K562 (cell line): ENCODE measurements around the gene TSPOAP1. TPM values are rescaled to one million over a fixed set of nuclear protein-coding genes. Genes with fewer than 3 reads are reported as not detected.

Experiments
- ATAC-seq: fragments of 200-7000 bp; cut with Tn5 transposase; 3 replicates; pipeline ENCODE4 v1.9.1; 2020; ENCODE audit warnings: moderate library complexity
- BruUV-seq: library from RNA; stranded (reverse); fragments of 400-500 nt; replicated peaks from 2 replicates; lab custom pipeline; 2021; lab: Mats Ljungman, UMichigan
- CTCF ChIA-PET: fragments of 300-600 bp; formaldehyde crosslinking; extraction: SDS; loops from one replicate; lab custom pipeline; 2021; ENCODE audit warnings: low intra/inter-chr PET ratio; lab: Yijun Ruan, JAX
- POLR2A ChIA-PET: fragments of 300-600, 350-650 bp; sonication (Branson Sonifier 250); formaldehyde crosslinking; extraction: SDS; loops from one replicate; lab custom pipeline; 2021; ENCODE audit warnings: antibody characterized with exemption, inconsistent platforms; lab: Yijun Ruan, JAX
- DNase-seq, 4 experiments: peaks; one replicate each; pipeline versions ENCODE4 v3.0.0 to v3.0.0-alpha.2; 2011 to 2018; ENCODE audit warnings: low spot score in 3 of 4, mixed read lengths in 3 of 4; ENCODE audit errors: extremely low read depth in 1 of 4
- FAIRE-seq: peaks from 2 replicates; lab custom pipeline; 2011; peaks lifted over from hg19 to GRCh38; lab: Jason Lieb, UNC
- H2AFZ ChIP-seq: 2 replicates; pipeline ENCODE4 v1.6.0; 2011; ENCODE audit warnings: low read depth, low read length, control low read depth, inconsistent platforms
- H3K27ac ChIP-seq: fragments of 200-600 bp; 3 replicates; pipeline ENCODE4 v1.8.0; 2011; ENCODE audit warnings: low read depth, mild to moderate bottlenecking, control low read depth, inconsistent platforms, low read length, moderate library complexity, mixed read lengths; ENCODE audit errors: extremely low read depth
- H3K27me3 ChIP-seq, 2 experiments: fragments of 300-600 bp in 1 of 2; 2 replicates in 1 of 2; 3 replicates in 1 of 2; pipeline versions ENCODE4 v1.6.0 to v1.8.0; 2011; ENCODE audit warnings: inconsistent platforms in 2 of 2, low read length in 2 of 2, mild to moderate bottlenecking in 1 of 2, mixed read lengths in 1 of 2, moderate library complexity in 1 of 2; ENCODE audit not compliant: control insufficient read depth in 2 of 2, insufficient read depth in 2 of 2
- H3K36me3 ChIP-seq: fragments of 300-600 bp; 3 replicates; pipeline ENCODE4 v1.8.0; 2011; ENCODE audit warnings: mild to moderate bottlenecking, low read length, inconsistent platforms; ENCODE audit not compliant: control insufficient read depth, insufficient read depth
- H3K4me1 ChIP-seq, 2 experiments: fragments of 200-600 bp in 1 of 2; replicated peaks in 1 of 2; 2 replicates in 1 of 2; 3 replicates in 1 of 2; pipeline versions ENCODE4 v1.5.1 to v1.8.0; 2011; ENCODE audit warnings: inconsistent platforms in 2 of 2, low read length in 2 of 2, mild to moderate bottlenecking in 1 of 2, mixed read lengths in 1 of 2, moderate library complexity in 1 of 2; ENCODE audit not compliant: control insufficient read depth in 2 of 2, insufficient read depth in 2 of 2
- H3K4me2 ChIP-seq: 2 replicates; pipeline ENCODE4 v1.6.1; 2011; ENCODE audit warnings: low read length, control low read depth, inconsistent platforms, mixed read lengths; ENCODE audit not compliant: insufficient read depth
- H3K4me3 ChIP-seq: fragments of 200-600 bp; sonication (generic), shearing (Covaris generic); 2 replicates; pipeline ENCODE4 v1.5.1; 2016; ENCODE audit warnings: control low read depth, inconsistent platforms
- H3K79me2 ChIP-seq: fragments of 200-600 bp; 3 replicates; pipeline ENCODE4 v1.8.0; 2011; ENCODE audit warnings: low read length, inconsistent platforms; ENCODE audit not compliant: control insufficient read depth, insufficient read depth
- H3K9ac ChIP-seq, 2 experiments: 2 replicates each; pipeline versions ENCODE4 v1.6.0 to v1.6.1; 2011; ENCODE audit warnings: low read depth in 2 of 2, low read length in 2 of 2, control low read depth in 1 of 2, inconsistent platforms in 1 of 2, mild to moderate bottlenecking in 1 of 2, mixed read lengths in 1 of 2; ENCODE audit not compliant: insufficient read depth in 1 of 2
- H3K9me1 ChIP-seq: one replicate; pipeline ENCODE4 v1.6.0; 2011; ENCODE audit warnings: inconsistent platforms, mild to moderate bottlenecking, low read length, moderate library complexity; ENCODE audit not compliant: control insufficient read depth, insufficient read depth
- H3K9me3 ChIP-seq: replicated peaks from 2 replicates; pipeline ENCODE4 v1.5.1; 2011; ENCODE audit warnings: low read depth, low read length, inconsistent platforms; ENCODE audit not compliant: control insufficient read depth, insufficient read depth
- H4K20me1 ChIP-seq: replicated peaks from 2 replicates; pipeline ENCODE4 v1.6.1; 2011; ENCODE audit warnings: low read length, inconsistent platforms, mixed read lengths; ENCODE audit not compliant: control insufficient read depth, insufficient read depth
- HNRNPL ChIP-seq: fragments of 200-400 bp; formaldehyde crosslinking; IDR thresholded peaks from 2 replicates; pipeline ENCODE4 v1.6.1; 2017; ENCODE audit warnings: low read depth, mild to moderate bottlenecking, low read length
- PHF8 ChIP-seq: fragments of 200-600 bp; sonication (generic); IDR thresholded peaks from 2 replicates; pipeline ENCODE4 v1.6.1; 2012; ENCODE audit warnings: mixed run types, mild to moderate bottlenecking, inconsistent platforms, low read length, moderate library complexity, borderline replicate concordance
- RBM14 ChIP-seq: fragments of 200-400 bp; formaldehyde crosslinking; IDR thresholded peaks from 2 replicates; pipeline ENCODE4 v1.6.1; 2018; ENCODE audit warnings: low read depth, mild to moderate bottlenecking, low read length, moderate library complexity, borderline replicate concordance; ENCODE audit not compliant: insufficient read depth
- SIX5 ChIP-seq, 2 experiments: IDR thresholded peaks; 2 replicates each; pipeline ENCODE4 v1.6.1; 2011; ENCODE audit warnings: low read length in 2 of 2, borderline replicate concordance in 1 of 2, low read depth in 1 of 2, mild to moderate bottlenecking in 1 of 2, moderate library complexity in 1 of 2; ENCODE audit not compliant: insufficient read depth in 1 of 2
- ZFP1 ChIP-seq: fragments of 450-650 bp; formaldehyde crosslinking; IDR thresholded peaks from 2 replicates; pipeline ENCODE4 v1.4.0; 2020; ENCODE audit warnings: mild to moderate bottlenecking, mixed read lengths
- WGBS: fragments of 100-300 bp; shearing (Covaris generic); methylation state at CpG from one replicate; pipeline ENCODE4 v1.1.6; 2016; ENCODE audit warnings: low coverage, mixed read lengths; ENCODE audit not compliant: insufficient coverage; ENCODE audit errors: missing lambda C conversion rate; 5-methylcytosine and 5-hydroxymethylcytosine counted together
- in situ Hi-C: fragments of 300-500 bp; cut with MboI; formaldehyde crosslinking; loops from 4 replicates; pipeline ENCODE4 v1.15.0; 2018; ENCODE audit warnings: inconsistent platforms, mixed read lengths
- intact Hi-C: fragments of 100-400 bp; cut with micrococcal nuclease; formaldehyde crosslinking; loops from 2 replicates; pipeline ENCODE4 v1.14.2; 2022
- polyA plus RNA-seq, 8 experiments: library from polyadenylated mRNA; depleted of rRNA in 4 of 8; stranded (reverse) in 5 of 8; unstranded in 3 of 8; fragments of >200 nt; fragmentation: Nextera tagmentation in 2 of 8; fragmentation: Illumina TruSeq in 1 of 8; extraction: Ambion mirVana in 2 of 8; extraction: Trizol in 1 of 8; gene quantifications; 2 replicates each; pipeline versions ENCODE4 v1.2.1 to v1.2.3, GENCODE V29; 2011 to 2014; ENCODE audit warnings: inconsistent platforms in 1 of 8, missing spikeins in 1 of 8
- total RNA-seq, 7 experiments: library from RNA; depleted of rRNA in 6 of 7; stranded (reverse); fragments of >200 nt in 6 of 7; fragmentation: Illumina TruSeq in 2 of 7; extraction: Trizol in 2 of 7; gene quantifications; 2 replicates each; pipeline versions ENCODE4 v1.2.1 to v1.2.3, GENCODE V29; 2011 to 2021; ENCODE audit warnings: low replicate concordance in 1 of 7

TSPOAP1 gene
- total and polyA plus RNA-seq, 9 of the 15 experiments (the other 6 are each of a cell fraction or from before 2014, with no cell fraction given), result 0.87 to 3.9 (median 1.8) TPM; not detected in 2

GRCh38 chr17:58310511-58311428, 17.8 kb downstream of the TSPOAP1 start:
- Histone ChIP-seq H2AFZ (no peak overlapping the region), H3K9ac (no peak overlapping the region), H3K4me3 (no peak overlapping the region), H3K27ac (no peak overlapping the region), H3K79me2 (no peaks in the 10 kb centered on the region), H3K4me2 (no peak overlapping the region), H3K9me1 (no peaks in the 10 kb centered on the region), H3K36me3 (no peaks in the 10 kb centered on the region), H3K27me3 (no peaks in the 10 kb centered on the region), H3K9me3 (no peaks in the 10 kb centered on the region), H4K20me1 (no peaks in the 10 kb centered on the region), H3K4me1 (peaks cover 0 to 27% of the 10 kb centered on the region in 2 experiments; a peak in 1 of 5 replicates)
- 59% methylated on average over 20 of the region's 23 CpGs for WGBS
- in situ Hi-C loops, result loop anchor here (5.0 kb wide), 1 partner anchor 137 kb away; no protein-coding TSS in a partner anchor
- DNase-seq (no peak), FAIRE-seq (no peak), ATAC-seq (no peak)
- TF ChIP-seq HNRNPL (no peak), ZFP1 (CRISPR knock-in tag) (no peak), RBM14 (0 out of 2 replicates have a peak, but pooled peaks have one; percentile 51)
- intact Hi-C loops, result no loop called here
- no TSS peak for BruUV-seq
- ChIA-PET CTCF (no interaction called here), POLR2A (interaction anchor here (0.6 to 2.9 kb wide), 4 partner anchors 11 to 27 kb away, joined by 3 to 8 read pairs (median 4); no protein-coding TSS in a partner anchor)

- no TSS peak for BruUV-seq
- H3K9me1 ChIP-seq, result peaks cover 1% of the 10 kb centered on the region
- H3K4me3 ChIP-seq, result no peak overlapping the region
- FAIRE-seq (no peak), DNase-seq (no peak), ATAC-seq (no peak)
- H3K27ac ChIP-seq, result no peak overlapping the region
- H3K4me1 ChIP-seq, result peaks cover 0 to 29% of the 10 kb centered on the region in 2 experiments; a peak in 1 of 5 replicates
- CTCF ChIA-PET, result no interaction called here
- in situ Hi-C loops (loop anchor here (5.0 kb wide), 1 partner anchor 137 kb away; no protein-coding TSS in a partner anchor), intact Hi-C loops (no loop called here)
- H3K9me3 ChIP-seq, result no peaks in the 10 kb centered on the region
- H3K4me2 ChIP-seq, result no peak overlapping the region
- no peak overlapping the region for H3K9ac ChIP-seq
- H3K79me2 ChIP-seq, result no peaks in the 10 kb centered on the region
- no peaks in the 10 kb centered on the region for H3K27me3 ChIP-seq
- H4K20me1 ChIP-seq, result no peaks in the 10 kb centered on the region
- POLR2A ChIA-PET, result interaction anchor here (0.7 kb wide), 1 partner anchor 10 kb away, joined by 3 read pairs; no protein-coding TSS in a partner anchor
- no peaks in the 10 kb centered on the region for H3K36me3 ChIP-seq
- no peak overlapping the region for H2AFZ ChIP-seq
- 34% methylated on average over 4 of the region's 5 CpGs for WGBS
- TF ChIP-seq PHF8 (no peak), SIX5 (IDR thresholded peaks at IDR 0.05; ENCODE audit: borderline replicate concordance in 1 of 2, insufficient read depth in 1 of 2, low read depth in 1 of 2, low read length in 2 of 2) (no peak)
These were observed 18.7 kb downstream of the TSPOAP1 start for GRCh38 chr17:58309918-58310259.
